Activated CD8-positive, alpha-beta T cell treated with anti-CD3 and anti-CD28 coated beads for 36 hours (primary cell): ENCODE results near the gene FMNL2. TPM values are rescaled to one million over a fixed set of nuclear protein-coding genes. Genes with fewer than 3 reads are reported as not detected.

Experiments used
- ATAC-seq: fragments of 200-7000 bp; cut with Tn5 transposase; one replicate; pipeline ENCODE4 v1.10.0; 2021; ENCODE audit warnings: mild to moderate bottlenecking, moderate library complexity
- CTCF ChIA-PET: fragments of 350-600 bp; sonication (Branson Sonifier 250); formaldehyde crosslinking; loops from one replicate; lab custom pipeline; 2021; ENCODE audit warnings: antibody characterized with exemption; lab: Charles Lee
- POLR2A ChIA-PET: fragments of 350-600 bp; sonication (Branson Sonifier 250); formaldehyde crosslinking; loops from one replicate; lab custom pipeline; 2021; ENCODE audit warnings: antibody characterized with exemption; lab: Charles Lee
- DNase-seq: peaks from one replicate; pipeline ENCODE4 v3.0.0-alpha.2; 2020
- H3K27ac Mint-ChIP-seq: one replicate; pipeline ENCODE4 v1.8.0; 2021; ENCODE audit warnings: mild to moderate bottlenecking, mixed read lengths
- H3K27me3 Mint-ChIP-seq: one replicate; pipeline ENCODE4 v1.8.0; 2021; ENCODE audit warnings: mixed read lengths
- H3K36me3 Mint-ChIP-seq: one replicate; pipeline ENCODE4 v1.8.0; 2021; ENCODE audit warnings: low read depth, mixed read lengths
- H3K4me1 Mint-ChIP-seq: one replicate; pipeline ENCODE4 v1.8.0; 2021; ENCODE audit warnings: low read depth, mixed read lengths
- H3K4me3 Mint-ChIP-seq: one replicate; pipeline ENCODE4 v1.8.0; 2021; ENCODE audit warnings: mild to moderate bottlenecking, moderate library complexity, mixed read lengths
- H3K9me3 Mint-ChIP-seq: one replicate; pipeline ENCODE4 v1.8.0; 2021; ENCODE audit warnings: mixed read lengths
- CTCF ChIP-seq: fragments of 200-600 bp; IDR thresholded peaks from one replicate; pipeline ENCODE4 v1.8.0; 2022; ENCODE audit warnings: antibody characterized with exemption, mild to moderate bottlenecking
- intact Hi-C: fragments of 100-400 bp; cut with micrococcal nuclease; formaldehyde crosslinking; loops from one replicate; pipeline ENCODE4 v1.10.0; 2022
- total RNA-seq, 2 experiments: library from RNA; stranded (reverse); gene quantifications; one replicate each; pipeline ENCODE4 v1.2.3, GENCODE V29; 2021

FMNL2 gene
- total RNA-seq, 2 experiments from 2014 or later: 1.1 TPM

- no peaks in the 10 kb centered on the region for H3K4me1 Mint-ChIP-seq
- H3K4me3 Mint-ChIP-seq: no peak overlapping the region
- no peak for TF ChIP-seq CTCF
- no peaks in the 10 kb centered on the region for H3K9me3 Mint-ChIP-seq
- DNase-seq: no peak
- H3K27ac Mint-ChIP-seq: no peak overlapping the region
- CTCF ChIA-PET: no interaction called here
- peaks cover 12% of the 10 kb centered on the region for H3K27me3 Mint-ChIP-seq
- intact Hi-C loops: no loop called here
- H3K36me3 Mint-ChIP-seq: no peaks in the 10 kb centered on the region
- POLR2A ChIA-PET: no interaction called here
- ATAC-seq: no peak
Observed at GRCh38 chr2:152376968-152377367, 42.0 kb downstream of the FMNL2 start.

GRCh38 chr2:152379089-152379488 lies 44.1 kb downstream of the FMNL2 start:
- CTCF ChIA-PET: interaction anchor here (0.9 kb wide), 1 partner anchor 257 kb away, joined by 3 read pairs; no protein-coding TSS in a partner anchor
- no peak for DNase-seq
- intact Hi-C loops: no loop called here

GRCh38 chr2:152380261-152381055 lies 45.5 kb downstream of the FMNL2 start:
- no peaks in the 10 kb centered on the region for H3K36me3 Mint-ChIP-seq
- H3K9me3 Mint-ChIP-seq: no peaks in the 10 kb centered on the region
- DNase-seq (no peak), ATAC-seq (no peak)
- TF ChIP-seq CTCF: no peak
- no peaks in the 10 kb centered on the region for H3K4me1 Mint-ChIP-seq
- intact Hi-C loops: no loop called here
- no peak overlapping the region for H3K4me3 Mint-ChIP-seq
- peaks cover 13% of the 10 kb centered on the region for H3K27me3 Mint-ChIP-seq
- no peak overlapping the region for H3K27ac Mint-ChIP-seq
- CTCF ChIA-PET: no interaction called here
- POLR2A ChIA-PET: no interaction called here

More at GRCh38 chr2:152379089-152379488, 44.1 kb downstream of the FMNL2 start:
- POLR2A ChIA-PET: no interaction called here
- H3K27me3 Mint-ChIP-seq: peaks cover 14% of the 10 kb centered on the region
- H3K4me1 Mint-ChIP-seq: no peaks in the 10 kb centered on the region
- H3K27ac Mint-ChIP-seq: no peak overlapping the region
- TF ChIP-seq CTCF: no peak
- H3K36me3 Mint-ChIP-seq: no peaks in the 10 kb centered on the region
- H3K9me3 Mint-ChIP-seq: no peaks in the 10 kb centered on the region
- H3K4me3 Mint-ChIP-seq: no peak overlapping the region
- no peak for ATAC-seq

- POLR2A ChIA-PET: no interaction called here
- intact Hi-C loops: no loop called here
- Mint-ChIP-seq H3K36me3 (no peaks in the 10 kb centered on the region), H3K4me1 (no peaks in the 10 kb centered on the region), H3K4me3 (no peak overlapping the region), H3K9me3 (no peaks in the 10 kb centered on the region), H3K27me3 (peaks cover 10% of the 10 kb centered on the region), H3K27ac (no peak overlapping the region)
- no peak for TF ChIP-seq CTCF
- CTCF ChIA-PET: no interaction called here
- DNase-seq (no peak), ATAC-seq (no peak)
Observed at GRCh38 chr2:152383702-152384101, 48.7 kb downstream of the FMNL2 start.

- intact Hi-C loops: no loop called here
- CTCF ChIA-PET: no interaction called here
Observed at GRCh38 chr2:152384992-152385391, 50.0 kb downstream of the FMNL2 start.

More at GRCh38 chr2:152384992-152385391, 50.0 kb downstream of the FMNL2 start:
- no peak overlapping the region for H3K4me3 Mint-ChIP-seq
- H3K27me3 Mint-ChIP-seq: peaks cover 9% of the 10 kb centered on the region
- no peak overlapping the region for H3K27ac Mint-ChIP-seq
- ATAC-seq (no peak), DNase-seq (no peak)
- no peak for TF ChIP-seq CTCF
- POLR2A ChIA-PET: no interaction called here
- no peaks in the 10 kb centered on the region for H3K4me1 Mint-ChIP-seq
- H3K9me3 Mint-ChIP-seq: no peaks in the 10 kb centered on the region
- H3K36me3 Mint-ChIP-seq: no peaks in the 10 kb centered on the region
